ENCODE results near the gene SDHD.

GRCh38 chr11:112042961-112043304, 43.7 kb upstream of the SDHD start:
- TF ChIP-seq TAF1 (IDR thresholded peaks at IDR 0.05; ENCODE audit: borderline replicate concordance, low read depth, low read length) (no peak), POLR2AphosphoS5 (IDR thresholded peaks at IDR 0.05; ENCODE audit: low read depth, low read length) (no peak)
